ENCODE measurements around the gene IQSEC1. TPM values are rescaled to one million over a fixed set of nuclear protein-coding genes. Genes with fewer than 3 reads are reported as not detected.

IQSEC1 gene
- total and polyA plus RNA-seq, 2 of the 8 experiments (the other 6 are each of a cell fraction or from before 2014, with no cell fraction given), result 6.8 to 28.8 TPM

GRCh38 chr3:13042715-13043271 lies 30.4 kb downstream of the IQSEC1 start:
- no peak overlapping the region for H2BK15ac ChIP-seq (ENCODE audit: low read length)
- H4K8ac ChIP-seq (ENCODE audit: extremely low read depth, insufficient read depth, low read length), result no peak overlapping the region
- H3K56ac ChIP-seq (replicated peaks; ENCODE audit: insufficient read length, low read depth, low read length), result no peak overlapping the region
- no peak overlapping the region for H3K14ac ChIP-seq (ENCODE audit: insufficient read length)
- H3K9me3 ChIP-seq (ENCODE audit: insufficient read depth in 2 of 2, low read depth in 1 of 2, low read length in 1 of 2), result no peaks in the 10 kb centered on the region
- H2BK12ac ChIP-seq (ENCODE audit: low read depth, low read length), result no peak overlapping the region
- H2AFZ ChIP-seq (ENCODE audit: low read length), result no peak overlapping the region
- H3K27me3 ChIP-seq (replicated peaks in 1 of 4; ENCODE audit: control insufficient read depth in 3 of 4, extremely low read depth in 1 of 4, insufficient read depth in 3 of 4, low read length in 3 of 4), result 0 out of 7 replicates have a peak, but pooled peaks cover 0 to 2% (median 0%) of the 10 kb centered on the region in 4 experiments
- no peaks in the 10 kb centered on the region for H3K79me1 ChIP-seq (ENCODE audit: low read depth, low read length)
- no peak overlapping the region for H4K91ac ChIP-seq (replicated peaks; ENCODE audit: insufficient read length, low read length)
- no peak overlapping the region for H3K27ac ChIP-seq (ENCODE audit: low read depth, low read length)
- no peak overlapping the region for H3K4ac ChIP-seq (replicated peaks; ENCODE audit: insufficient read length, low read depth, low read length)
- no peak overlapping the region for H3K4me2 ChIP-seq (ENCODE audit: insufficient read depth in 1 of 2, low read depth in 2 of 2, low read length in 2 of 2)
- DNase-seq (ENCODE audit: low read depth in 1 of 2, low spot score in 2 of 2) (no peak), FAIRE-seq (no peak)
- no peak overlapping the region for H3K4me3 ChIP-seq (ENCODE audit: extremely low read depth in 1 of 4, insufficient read depth in 2 of 4, low read depth in 3 of 4, low read length in 4 of 4)
- H2BK20ac ChIP-seq (ENCODE audit: low read length), result no peak overlapping the region
- no peaks in the 10 kb centered on the region for H3K36me3 ChIP-seq (ENCODE audit: control insufficient read depth in 2 of 4, insufficient read depth in 4 of 4, low read length in 3 of 4)
- H3K23ac ChIP-seq (ENCODE audit: insufficient read length), result no peak overlapping the region
- no peak overlapping the region for H4K5ac ChIP-seq (ENCODE audit: insufficient read length, low read depth, low read length)
- ChIA-PET POLR2A (ENCODE audit: partially characterized antibody) (no interaction called here), CTCF (ENCODE audit: partially characterized antibody) (interaction anchor here (0.6 to 7.3 kb wide), 4 partner anchors 15 to 273 kb away, joined by 3 to 42 read pairs (median 3); no protein-coding TSS in a partner anchor)
- H2BK5ac ChIP-seq (ENCODE audit: low read depth, low read length), result no peak overlapping the region
- H2BK120ac ChIP-seq (replicated peaks; ENCODE audit: low read depth, low read length), result no peak overlapping the region
- H3K4me1 ChIP-seq (replicated peaks in 1 of 4; ENCODE audit: control insufficient read depth in 3 of 4, insufficient read depth in 4 of 4, low read length in 3 of 4), result peaks cover 0 to 8% (median 3%) of the 10 kb centered on the region in 4 experiments; a peak in 2 of 7 replicates
- no peaks in the 10 kb centered on the region for H4K20me1 ChIP-seq (replicated peaks in 1 of 2; ENCODE audit: control insufficient read depth in 1 of 2, insufficient read depth in 2 of 2, low read length in 2 of 2)
- WGBS, 2 experiments (ENCODE audit: extremely low coverage in 1 of 2, insufficient coverage in 1 of 2, insufficient read length in 1 of 2, insufficient replicate concordance in 2 of 2, low coverage in 1 of 2, low lambda C conversion rate in 2 of 2, missing lambda C conversion rate in 1 of 2), result 90% methylated on average over 17 of the region's 20 CpGs; no CpG with 5 or more reads in 1 of the 2 experiments
- no peak overlapping the region for H2AK5ac ChIP-seq (ENCODE audit: low read depth, low read length)
- no peak overlapping the region for H3K9ac ChIP-seq (replicated peaks in 1 of 4; ENCODE audit: extremely low read depth in 1 of 4, low read depth in 3 of 4, low read length in 3 of 4)
- TF ChIP-seq EZH2 (IDR thresholded peaks at IDR 0.05; ENCODE audit: low read depth, low read length, severe bottlenecking) (no peak), TAF1 (IDR thresholded peaks at IDR 0.05; ENCODE audit: low read depth, low read length) (no peak), FOSL1 (IDR thresholded peaks at IDR 0.05; ENCODE audit: insufficient read depth, low read depth, low read length) (no peak), KDM1A (IDR thresholded peaks at IDR 0.05; ENCODE audit: borderline replicate concordance, low read length) (no peak), ATF2 (IDR thresholded peaks at IDR 0.05; ENCODE audit: low read length) (no peak), SP4 (IDR thresholded peaks at IDR 0.05; ENCODE audit: low read length) (no peak)
- H3K79me2 ChIP-seq (ENCODE audit: control insufficient read depth in 1 of 2, insufficient read depth in 2 of 2, low read length in 2 of 2), result no peaks in the 10 kb centered on the region
- no peaks in the 10 kb centered on the region for H3K23me2 ChIP-seq (ENCODE audit: low read depth, low read length)
- H3K18ac ChIP-seq (ENCODE audit: extremely low read depth, low read length), result no peak overlapping the region
